GM10248 (cell line): Measurements from ENCODE around the gene PYDC1.

Source experiments
- CTCF ChIA-PET: fragments of 300-600 bp; sonication (Branson Sonifier 250); formaldehyde crosslinking; extraction: SDS; loops from one replicate; lab custom pipeline; 2021; ENCODE audit warnings: antibody characterized with exemption; lab: Yijun Ruan, JAX
- POLR2A ChIA-PET: fragments of 350-650 bp; sonication (Branson Sonifier 250); formaldehyde crosslinking; extraction: SDS; loops from one replicate; lab custom pipeline; 2020; ENCODE audit warnings: antibody characterized with exemption; lab: Yijun Ruan, JAX
- DNase-seq: peaks from one replicate; pipeline ENCODE4 v3.0.0; 2012; ENCODE audit errors: extremely low spot score
- CTCF ChIP-seq: IDR thresholded peaks from 2 replicates; pipeline ENCODE4 v1.5.1; 2012; ENCODE audit warnings: mild to moderate bottlenecking, low read depth; ENCODE audit errors: extremely low read depth, missing control alignments, control extremely low read depth

The PYDC1 gene

GRCh38 chr16:31188450-31189411 is 28.2 kb downstream of the PYDC1 start:
- TF ChIP-seq CTCF, result no peak
- ChIA-PET POLR2A (interaction anchor here (1.9 to 2.5 kb wide), 2 partner anchors 9 to 11 kb away, joined by 21 to 27 read pairs; partner anchors contain the start of gene FUS), CTCF (no interaction called here)
- no peak for DNase-seq

GRCh38 chr16:31187808-31188189 is 29.1 kb downstream of the PYDC1 start:
- no peak for TF ChIP-seq CTCF
- ChIA-PET CTCF (no interaction called here), POLR2A (interaction anchor here (1.0 kb wide), 1 partner anchor 15 kb away, joined by 4 read pairs; the partner anchor contains the start of gene PYCARD)
- no peak for DNase-seq

- POLR2A ChIA-PET, result interaction anchor here (1.0 kb wide), 1 partner anchor 16 kb away, joined by 4 read pairs; the partner anchor contains the start of gene PYCARD
- CTCF ChIA-PET, result no interaction called here
- DNase-seq, result no peak
- TF ChIP-seq CTCF, result no peak
Observed at GRCh38 chr16:31186930-31187807, 29.8 kb downstream of the PYDC1 start.

- POLR2A ChIA-PET, result interaction anchor here (0.7 to 1.1 kb wide), 2 partner anchors 8 to 15 kb away, joined by 3 read pairs; no protein-coding TSS in a partner anchor
- CTCF ChIA-PET, result no interaction called here
- DNase-seq, result no peak
- no peak for TF ChIP-seq CTCF
Observed at GRCh38 chr16:31186176-31186575, 30.8 kb downstream of the PYDC1 start.

- no peak for DNase-seq
- POLR2A ChIA-PET, result interaction anchor here (0.5 to 0.7 kb wide), 3 partner anchors 9 to 688 kb away, joined by 3 to 6 read pairs (median 3); partner anchors contain the start of gene ZNF267
- CTCF ChIA-PET, result no interaction called here
- TF ChIP-seq CTCF, result no peak
Observed at GRCh38 chr16:31185339-31185738, 31.6 kb downstream of the PYDC1 start.

- ChIA-PET CTCF (no interaction called here), POLR2A (interaction anchor here (0.5 to 1.2 kb wide), 7 partner anchors 13 to 767 kb away, joined by 3 to 11 read pairs (median 3); partner anchors contain the start of genes KAT8 and ZNF267)
Observed at GRCh38 chr16:31184888-31185287, 32.0 kb downstream of the PYDC1 start.

More at GRCh38 chr16:31184888-31185287, 32.0 kb downstream of the PYDC1 start:
- no peak for DNase-seq
- TF ChIP-seq CTCF, result no peak
